Activated T-cell treated with anti-CD3 and anti-CD28 coated beads, Interleukin-2, amount 50 U/mL, for 72 hours (primary cell): ENCODE data around the gene GINS1. TPM values are rescaled to one million over a fixed set of nuclear protein-coding genes. Genes with fewer than 3 reads are reported as not detected.
A peak's percentile ranks its signal among the peaks of the same experiment; 100 is the strongest.

Experiments used
- ATAC-seq, 2 donors: fragments of 150-1000 bp; cut with Tn5 transposase; replicated peaks in 1 of 2; 2 replicates each; pipeline ENCODE4 v1.10.0; 2021; ENCODE audit warnings: moderate library complexity in 2 of 2, mild to moderate bottlenecking in 1 of 2
- DNase-seq, 2 donors: peaks; one replicate each; pipeline ENCODE4 v3.0.0; 2021 to 2022; ENCODE audit warnings: mixed read lengths in 1 of 2
- H3K27ac Mint-ChIP-seq: one replicate; pipeline ENCODE4 v1.8.0; 2022; ENCODE audit warnings: mild to moderate bottlenecking, moderate library complexity, mixed read lengths
- H3K27me3 Mint-ChIP-seq: one replicate; pipeline ENCODE4 v1.8.0; 2022; ENCODE audit warnings: low read depth, mixed read lengths
- H3K36me3 Mint-ChIP-seq, 2 donors: one replicate each; pipeline ENCODE4 v1.8.0; 2022; ENCODE audit warnings: mixed read lengths in 2 of 2, mild to moderate bottlenecking in 1 of 2; ENCODE audit not compliant: insufficient read depth in 2 of 2
- H3K4me1 Mint-ChIP-seq: one replicate; pipeline ENCODE4 v1.8.0; 2022; ENCODE audit warnings: low read depth, mixed read lengths
- H3K4me3 Mint-ChIP-seq, 2 donors: one replicate each; pipeline ENCODE4 v1.8.0; 2022; ENCODE audit warnings: mild to moderate bottlenecking in 2 of 2, mixed read lengths in 2 of 2, moderate library complexity in 2 of 2
- H3K9me3 Mint-ChIP-seq, 2 donors: one replicate each; pipeline ENCODE4 v1.8.0; 2022; ENCODE audit warnings: mixed read lengths in 2 of 2
- total RNA-seq, 2 donors: library from RNA; stranded (reverse); gene quantifications; one replicate each; pipeline ENCODE4 v1.2.3, GENCODE V29; 2022

The GINS1 gene
- total RNA-seq, 2 donors from 2014 or later: 22.4 to 24.3 TPM

DNA sequence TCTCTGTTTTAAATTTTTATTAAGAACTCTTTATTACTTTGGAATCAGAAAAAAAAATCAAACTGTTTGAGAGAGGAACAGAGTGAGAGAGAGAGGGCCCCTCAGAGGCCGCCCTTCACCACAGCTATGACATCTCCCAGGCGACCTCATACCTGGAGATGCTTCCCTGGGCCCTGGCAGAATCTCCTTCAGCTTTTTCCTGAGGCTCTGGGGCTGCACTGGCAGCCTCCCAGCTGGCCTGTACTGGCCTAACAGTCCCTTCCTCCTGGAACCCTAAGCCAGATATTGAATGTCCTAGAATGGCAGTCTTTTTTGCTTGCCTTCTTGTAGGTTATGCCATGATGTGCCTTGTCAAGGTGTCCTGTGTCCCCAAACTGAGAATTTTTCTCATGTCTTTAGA lies 30.6 kb upstream of the GINS1 start:
- ATAC-seq: no peak
- H3K36me3 Mint-ChIP-seq: peaks cover 0 to 3% of the 10 kb centered on the region in 2 donors
- H3K27ac Mint-ChIP-seq: no peak overlapping the region
- no peak overlapping the region for H3K4me3 Mint-ChIP-seq
- no peaks in the 10 kb centered on the region for H3K9me3 Mint-ChIP-seq
- DNase-seq: no peak
- peaks cover 35% of the 10 kb centered on the region for H3K4me1 Mint-ChIP-seq
- no peaks in the 10 kb centered on the region for H3K27me3 Mint-ChIP-seq

DNA sequence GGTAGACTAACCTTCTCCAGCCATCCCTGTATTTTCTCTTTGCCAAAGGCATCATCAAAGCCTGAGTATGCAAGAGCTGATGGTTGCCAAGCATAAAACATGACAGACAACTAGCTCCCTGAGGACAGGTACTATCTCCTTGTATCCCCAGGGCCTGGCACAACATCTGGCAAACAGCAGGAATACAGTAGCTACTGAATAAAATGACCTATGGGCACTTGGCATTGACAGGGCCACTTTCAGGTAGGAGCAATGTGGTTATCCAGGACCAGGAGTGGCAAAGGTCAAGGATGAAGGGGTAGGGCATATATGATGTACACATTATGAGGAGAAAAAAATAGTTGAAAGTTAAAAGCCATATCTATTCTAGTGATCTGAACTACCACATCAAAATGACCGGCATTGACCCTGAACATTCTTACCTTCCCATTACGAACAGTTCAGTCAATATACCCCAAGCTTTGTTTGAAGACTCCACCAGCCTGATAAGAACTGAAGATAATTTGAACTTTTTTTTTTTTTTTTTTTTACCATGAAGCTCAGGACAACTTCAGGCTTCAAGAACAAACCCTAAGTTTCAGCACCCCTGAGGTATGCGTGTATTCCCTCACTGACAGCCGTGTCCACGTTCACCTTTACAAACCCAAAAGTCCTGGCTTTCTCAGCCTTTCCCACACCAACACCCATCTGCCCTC lies 29.1 kb upstream of the GINS1 start:
- Mint-ChIP-seq H3K4me1 (peaks cover 34% of the 10 kb centered on the region), H3K36me3 (no peaks in the 10 kb centered on the region), H3K9me3 (no peaks in the 10 kb centered on the region), H3K27me3 (no peaks in the 10 kb centered on the region), H3K4me3 (no peak overlapping the region), H3K27ac (no peak overlapping the region)
- ATAC-seq (no peak), DNase-seq (no peak)

DNA sequence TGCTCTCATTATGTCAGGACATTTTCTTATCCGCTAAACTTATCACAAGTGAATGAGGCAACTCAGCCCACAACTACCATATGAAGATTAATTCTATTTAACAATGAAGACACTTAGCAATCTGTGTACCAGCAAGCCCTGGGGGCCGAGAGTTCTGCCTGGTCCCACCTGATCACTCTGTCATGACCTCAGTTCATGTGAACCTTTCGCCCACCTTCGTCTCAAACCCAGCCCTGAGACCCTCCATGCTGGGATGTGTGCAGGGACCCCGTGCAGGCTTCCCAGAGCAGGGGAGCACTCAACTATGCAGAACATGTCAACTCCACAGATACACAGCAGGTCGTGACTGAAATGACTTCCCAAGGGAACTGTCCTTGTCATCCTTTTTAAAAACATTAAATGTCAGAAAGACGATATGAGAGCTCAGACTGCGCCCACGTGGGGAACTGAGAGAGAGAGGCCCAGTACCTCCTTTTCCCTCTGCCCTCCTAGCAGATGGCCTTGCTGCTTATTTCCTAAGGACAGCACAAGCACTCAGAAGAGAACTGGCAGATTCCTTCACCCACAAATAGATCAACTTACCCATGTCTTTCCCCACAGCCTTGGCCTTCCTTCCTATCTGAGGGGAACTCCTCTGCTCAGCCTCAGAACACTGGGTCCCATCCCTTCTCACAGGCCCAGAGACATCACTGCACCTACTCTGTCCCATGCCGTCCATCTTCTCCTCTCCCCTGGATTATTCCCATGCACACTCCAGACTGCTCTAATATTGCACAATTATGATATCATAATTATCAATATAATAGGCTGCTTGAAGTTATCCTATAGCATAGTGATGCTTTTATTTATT lies 28.4 kb upstream of the GINS1 start:
- Mint-ChIP-seq H3K27ac (no peak overlapping the region), H3K27me3 (no peaks in the 10 kb centered on the region), H3K36me3 (no peaks in the 10 kb centered on the region), H3K9me3 (no peaks in the 10 kb centered on the region), H3K4me3 (no peak overlapping the region), H3K4me1 (peaks cover 33% of the 10 kb centered on the region)
- ATAC-seq (no peak), DNase-seq (no peak)

DNA sequence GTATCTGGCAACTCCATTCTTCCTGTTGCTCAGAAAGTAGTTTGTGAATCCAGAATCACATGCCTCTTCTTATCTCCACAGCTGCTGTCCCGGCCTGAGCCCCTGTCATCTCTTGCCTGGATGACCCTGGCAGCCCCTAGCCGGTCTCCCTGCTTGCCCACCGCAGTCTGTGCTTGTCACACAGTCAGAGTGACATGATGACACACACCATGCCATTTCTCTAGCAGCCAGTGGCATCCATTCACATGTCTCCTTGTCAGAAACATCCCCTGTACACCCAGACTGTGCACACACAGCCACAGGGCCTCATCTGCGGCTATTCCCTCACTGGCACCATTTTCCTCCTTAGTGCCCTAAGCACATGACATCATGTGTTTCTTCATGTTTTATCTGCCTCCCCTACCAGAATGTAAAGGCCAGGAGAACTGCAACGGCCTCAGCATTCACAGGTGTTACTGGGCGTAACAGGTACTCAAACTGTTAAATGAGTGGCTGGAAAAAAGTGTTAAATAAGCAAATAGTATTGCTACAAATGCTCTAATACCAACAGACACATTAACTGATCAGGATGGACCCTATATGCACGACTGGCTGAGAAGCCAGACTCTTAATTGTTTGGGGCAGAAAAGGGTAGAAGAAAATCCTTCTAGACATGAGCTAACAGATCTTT lies 26.4 kb upstream of the GINS1 start:
- H3K36me3 Mint-ChIP-seq: no peaks in the 10 kb centered on the region
- no peak overlapping the region for H3K4me3 Mint-ChIP-seq
- no peaks in the 10 kb centered on the region for H3K9me3 Mint-ChIP-seq
- DNase-seq (no peak), ATAC-seq (no peak)
- H3K27ac Mint-ChIP-seq: no peak overlapping the region
- H3K4me1 Mint-ChIP-seq: peaks cover 22% of the 10 kb centered on the region
- no peaks in the 10 kb centered on the region for H3K27me3 Mint-ChIP-seq

DNA sequence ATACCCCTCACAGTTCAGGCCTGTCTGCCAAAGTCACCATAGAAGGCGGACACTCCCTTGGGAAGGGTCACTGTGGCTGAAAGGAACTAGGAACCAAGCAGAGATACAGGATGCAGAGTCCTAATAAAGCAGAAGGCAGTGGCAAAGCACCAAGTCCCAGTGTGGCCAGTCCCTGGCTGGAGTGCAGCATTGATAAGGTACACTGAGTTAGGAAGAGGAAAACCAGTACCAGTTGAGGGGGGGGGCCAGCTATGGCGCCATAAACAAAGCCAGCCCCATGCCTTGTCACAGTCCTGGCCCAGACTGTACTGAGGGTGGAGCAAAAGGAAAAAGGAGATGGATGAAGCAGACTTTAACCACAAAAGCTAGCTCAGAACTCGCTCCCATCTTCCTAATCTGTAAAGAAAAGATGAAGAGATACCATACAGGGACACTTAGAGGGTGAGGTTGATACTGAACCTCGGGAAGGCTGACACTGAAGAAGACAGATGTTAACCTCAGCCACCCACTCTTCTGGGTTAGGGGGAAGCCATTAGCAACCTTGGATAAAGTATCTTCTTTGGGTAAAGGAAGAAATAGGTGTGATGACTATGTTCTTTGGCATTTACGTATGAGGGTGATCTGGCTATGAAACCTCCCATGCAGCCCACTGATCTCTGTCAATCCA lies 24.6 kb upstream of the GINS1 start:
- peaks cover 22% of the 10 kb centered on the region for H3K4me1 Mint-ChIP-seq
- no peaks in the 10 kb centered on the region for H3K36me3 Mint-ChIP-seq
- H3K4me3 Mint-ChIP-seq: no peak overlapping the region
- H3K27ac Mint-ChIP-seq: no peak overlapping the region
- no peaks in the 10 kb centered on the region for H3K9me3 Mint-ChIP-seq
- H3K27me3 Mint-ChIP-seq: no peaks in the 10 kb centered on the region
- DNase-seq (no peak), ATAC-seq (no peak)

GRCh38 chr20:25389401-25389857 lies 18.0 kb upstream of the GINS1 start:
- Mint-ChIP-seq H3K4me3 (peak overlapping the region; percentile 80 to 86), H3K9me3 (no peaks in the 10 kb centered on the region), H3K4me1 (peaks cover 15% of the 10 kb centered on the region), H3K27me3 (no peaks in the 10 kb centered on the region), H3K36me3 (peaks cover 0 to 3% of the 10 kb centered on the region in 2 donors), H3K27ac (no peak overlapping the region)
- DNase-seq: no peak
- ATAC-seq: no peak

DNA sequence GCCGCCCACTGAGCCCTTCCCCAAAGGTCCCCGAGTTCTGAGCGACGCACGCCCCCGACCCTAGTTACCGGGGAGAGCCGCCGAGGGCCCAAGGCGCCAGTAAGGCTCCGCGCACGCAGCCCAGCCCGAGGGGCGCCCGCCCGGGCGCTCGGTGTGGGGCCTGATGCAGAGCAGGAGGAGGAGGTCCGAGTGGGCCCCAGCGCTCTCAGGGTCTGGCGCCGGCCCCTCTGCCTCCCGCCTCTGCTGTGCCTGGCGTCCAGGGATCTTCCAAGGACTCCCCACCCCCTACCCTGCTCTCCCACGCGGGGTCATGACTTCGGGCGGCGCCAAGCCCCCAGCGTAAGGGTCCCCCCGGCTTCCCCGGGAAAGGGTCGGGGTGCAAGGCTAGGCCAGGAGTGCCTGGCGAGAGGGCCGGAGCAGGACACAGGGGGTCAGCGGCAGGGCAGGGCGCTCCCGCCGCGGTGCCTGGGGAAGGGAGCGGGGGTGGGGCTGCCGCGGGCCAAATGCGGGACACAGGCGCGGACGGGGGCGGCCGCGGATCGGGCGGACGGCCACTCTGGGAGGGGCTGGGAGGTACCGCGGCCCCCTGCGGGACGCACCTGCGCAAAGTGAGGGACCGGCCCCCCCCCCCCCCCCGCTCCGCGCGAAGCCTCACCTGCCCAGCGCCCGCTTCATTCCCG lies 17.5 kb upstream of the GINS1 start:
- Mint-ChIP-seq H3K27ac (no peak overlapping the region), H3K36me3 (peaks cover 0 to 3% of the 10 kb centered on the region in 2 donors), H3K4me3 (peak overlapping the region; percentile 80 to 86), H3K9me3 (no peaks in the 10 kb centered on the region), H3K27me3 (no peaks in the 10 kb centered on the region), H3K4me1 (peaks cover 15% of the 10 kb centered on the region)
- DNase-seq: peak; percentile 42 to 50
- peak; percentile 37 to 42 for ATAC-seq

GRCh38 chr20:25390538-25391528 lies 16.6 kb upstream of the GINS1 start, which contains the start of gene ABHD12:
ABHD12 (minus strand) TSS chr20:25390835; CDS start chr20:25390703, 132 bp downstream.
- Mint-ChIP-seq H3K27me3 (no peaks in the 10 kb centered on the region), H3K27ac (peak within 1 kb of the TSS; percentile 89), H3K4me1 (peaks cover 15% of the 10 kb centered on the region), H3K9me3 (no peaks in the 10 kb centered on the region), H3K36me3 (peaks cover 0 to 3% of the 10 kb centered on the region in 2 donors), H3K4me3 (peak within 1 kb of the TSS; percentile 95 to 97)
- peak; percentile 93 to 96 for ATAC-seq
- DNase-seq: peak; percentile 95 to 96

GRCh38 chr20:25394276-25394675 lies 13.2 kb upstream of the GINS1 start:
- H3K27me3 Mint-ChIP-seq: no peaks in the 10 kb centered on the region
- peaks cover 5% of the 10 kb centered on the region for H3K4me1 Mint-ChIP-seq
- H3K27ac Mint-ChIP-seq: no peak overlapping the region
- H3K4me3 Mint-ChIP-seq: no peak overlapping the region
- ATAC-seq: no peak
- H3K36me3 Mint-ChIP-seq: no peaks in the 10 kb centered on the region
- no peak for DNase-seq
- no peaks in the 10 kb centered on the region for H3K9me3 Mint-ChIP-seq

GRCh38 chr20:25394996-25395395 lies 12.5 kb upstream of the GINS1 start:
- Mint-ChIP-seq H3K9me3 (no peaks in the 10 kb centered on the region), H3K27ac (no peak overlapping the region), H3K36me3 (no peaks in the 10 kb centered on the region), H3K4me3 (no peak overlapping the region), H3K27me3 (no peaks in the 10 kb centered on the region), H3K4me1 (no peaks in the 10 kb centered on the region)
- ATAC-seq (no peak), DNase-seq (no peak)

GRCh38 chr20:25397096-25397495 lies 10.4 kb upstream of the GINS1 start:
- Mint-ChIP-seq H3K4me1 (no peaks in the 10 kb centered on the region), H3K9me3 (no peaks in the 10 kb centered on the region), H3K27me3 (no peaks in the 10 kb centered on the region), H3K36me3 (no peaks in the 10 kb centered on the region), H3K4me3 (no peak overlapping the region), H3K27ac (no peak overlapping the region)
- no peak for DNase-seq
- ATAC-seq: no peak
